HepG2 (cell line): Measurements from ENCODE around the gene GRIN2D. TPM values are rescaled to one million over a fixed set of nuclear protein-coding genes. Genes with fewer than 3 reads are reported as not detected.

Experiments used
- DMTF1 ChIP-seq: sonication (generic); formaldehyde crosslinking; IDR thresholded peaks from 2 replicates; pipeline ENCODE4 v1.4.0; 2020; ENCODE audit warnings: mild to moderate bottlenecking, missing genetic modification reagents
- DNMT1 ChIP-seq: sonication (generic); formaldehyde crosslinking; IDR thresholded peaks from 2 replicates; pipeline ENCODE4 v1.5.1; 2020; ENCODE audit warnings: mild to moderate bottlenecking, missing genetic modification reagents
- MXD1 ChIP-seq: sonication (generic); formaldehyde crosslinking; IDR thresholded peaks from 2 replicates; pipeline ENCODE4 v1.4.0; 2020; ENCODE audit warnings: mild to moderate bottlenecking, missing genetic modification reagents
- MYNN ChIP-seq: sonication (generic); formaldehyde crosslinking; IDR thresholded peaks from 2 replicates; pipeline ENCODE4 v1.4.0; 2020; ENCODE audit warnings: mild to moderate bottlenecking, low read depth, missing genetic modification reagents
- NFRKB ChIP-seq: fragments of 450-650 bp; IDR thresholded peaks from 2 replicates; pipeline ENCODE4 v1.6.1; 2017
- PBX2 ChIP-seq: IDR thresholded peaks from 2 replicates; pipeline ENCODE4 v1.6.1; 2016; ENCODE audit warnings: control low read depth
- PHF21A ChIP-seq: sonication (generic); formaldehyde crosslinking; IDR thresholded peaks from 2 replicates; pipeline ENCODE4 v1.5.0; 2020; ENCODE audit warnings: mild to moderate bottlenecking, missing genetic modification reagents
- PRMT3 ChIP-seq: sonication (generic); formaldehyde crosslinking; IDR thresholded peaks from 2 replicates; pipeline ENCODE4 v1.8.1; 2022; ENCODE audit warnings: low read depth, mild to moderate bottlenecking, moderate library complexity, missing genetic modification reagents, borderline replicate concordance
- SATB2 ChIP-seq: sonication (generic); formaldehyde crosslinking; IDR thresholded peaks from 2 replicates; pipeline ENCODE4 v1.5.0; 2020; ENCODE audit warnings: missing genetic modification reagents
- SETDB1 ChIP-seq: sonication (generic); formaldehyde crosslinking; IDR thresholded peaks from 2 replicates; pipeline ENCODE4 v1.5.1; 2020; ENCODE audit warnings: missing genetic modification reagents, mild to moderate bottlenecking, borderline replicate concordance
- SMAD3 ChIP-seq: sonication (generic); formaldehyde crosslinking; IDR thresholded peaks from 2 replicates; pipeline ENCODE4 v1.4.0; 2020; ENCODE audit warnings: missing genetic modification reagents
- SMYD3 ChIP-seq: sonication (generic); formaldehyde crosslinking; IDR thresholded peaks from 2 replicates; pipeline ENCODE4 v1.8.1; 2023; ENCODE audit warnings: mild to moderate bottlenecking, missing genetic modification reagents
- SP1 ChIP-seq, 2 experiments: fragments of 450-650 bp in 1 of 2; sonication (generic) in 1 of 2; formaldehyde crosslinking in 1 of 2; IDR thresholded peaks; 2 replicates each; pipeline versions ENCODE4 v1.4.0 to v1.6.1; 2016 to 2020; ENCODE audit warnings: missing genetic modification reagents in 1 of 2
- SUZ12 ChIP-seq: fragments of 150-350 bp; IDR thresholded peaks from 2 replicates; pipeline ENCODE4 v1.6.1; 2014; ENCODE audit warnings: low read depth, low read length
- TFAP4 ChIP-seq: sonication (generic); IDR thresholded peaks from 2 replicates; pipeline ENCODE4 v1.6.1; 2016; ENCODE audit warnings: low read depth, borderline replicate concordance
- TFDP1 ChIP-seq: IDR thresholded peaks from 2 replicates; pipeline ENCODE4 v1.6.1; 2016; ENCODE audit warnings: missing compliant biosample characterization, missing genetic modification reagents, borderline replicate concordance
- ZBTB14 ChIP-seq: sonication (generic); formaldehyde crosslinking; IDR thresholded peaks from 2 replicates; pipeline ENCODE4 v1.4.0; 2020; ENCODE audit warnings: missing genetic modification reagents
- ZFX ChIP-seq: sonication (generic); formaldehyde crosslinking; IDR thresholded peaks from 2 replicates; pipeline ENCODE4 v1.4.0; 2020; ENCODE audit warnings: mild to moderate bottlenecking, low read depth, missing genetic modification reagents, moderate library complexity
- ZNF234 ChIP-seq: sonication (generic); formaldehyde crosslinking; conservative IDR thresholded peaks from 2 replicates; pipeline ENCODE4 v1.5.1; 2020; ENCODE audit warnings: mild to moderate bottlenecking, missing genetic modification reagents
- ZNF777 ChIP-seq: sonication (generic); formaldehyde crosslinking; IDR thresholded peaks from 2 replicates; pipeline ENCODE4 v1.4.0; 2020; ENCODE audit warnings: missing genetic modification reagents
- ZNF839 ChIP-seq: sonication (generic); formaldehyde crosslinking; IDR thresholded peaks from 2 replicates; pipeline ENCODE4 v1.4.0; 2020; ENCODE audit warnings: missing genetic modification reagents, mild to moderate bottlenecking, borderline replicate concordance
- polyA plus RNA-seq, 8 experiments: library from polyadenylated mRNA; depleted of rRNA in 3 of 8; stranded (reverse) in 7 of 8; unstranded in 1 of 8; fragments of >200 nt; fragmentation: Illumina TruSeq in 4 of 8; extraction: Trizol in 4 of 8; gene quantifications; 2 replicates each; pipeline versions ENCODE4 v1.2.1 to v1.2.3, GENCODE V29; 2011 to 2016; ENCODE audit warnings: low read depth in 4 of 8, missing spikeins in 1 of 8, mixed read lengths in 1 of 8; ENCODE audit not compliant: insufficient read depth in 1 of 8
- total RNA-seq, 5 experiments: library from RNA; depleted of rRNA; stranded (reverse); fragments of >200 nt; fragmentation: Illumina TruSeq; extraction: Trizol; gene quantifications; 2 replicates each; pipeline ENCODE4 v1.2.3, GENCODE V29; 2016; ENCODE audit warnings: low read depth in 1 of 5

The GRIN2D gene
- total and polyA plus RNA-seq, 2 of the 13 experiments (the other 11 are each of a cell fraction or from before 2014, with no cell fraction given) = 0.02 to 0.13 TPM

- TF ChIP-seq SP1 (IDR thresholded peaks at IDR 0.05) (no peak), SP1 (CRISPR knock-in tag; IDR thresholded peaks at IDR 0.05) (peak; percentile 48; the same call in 1 of the 2 replicates), ZBTB14 (CRISPR knock-in tag) (peak; percentile 97), ZNF777 (CRISPR knock-in tag) (peak; percentile 96), ZFX (peak; percentile 71), SETDB1 (CRISPR knock-in tag) (no peak), SMAD3 (CRISPR knock-in tag) (no peak), PHF21A (no peak), TFDP1 (CRISPR knock-in tag) (peak; percentile 73; the same call in 1 of the 2 replicates), ZNF234 (CRISPR knock-in tag) (no peak), SMYD3 (CRISPR knock-in tag) (no peak), MXD1 (no peak; the same call in 1 of the 2 replicates), PRMT3 (no peak), DNMT1 (CRISPR knock-in tag) (0 out of 2 replicates have a peak, but pooled peaks have one; percentile 45), NFRKB (no peak), MYNN (CRISPR knock-in tag) (no peak), SUZ12 (no peak), ZNF839 (CRISPR knock-in tag) (no peak), PBX2 (CRISPR knock-in tag) (no peak), SATB2 (CRISPR knock-in tag) (no peak), DMTF1 (CRISPR knock-in tag) (no peak), TFAP4 (no peak)
These were observed 5.1 kb downstream of the GRIN2D start (continued) for GRCh38 chr19:48398375-48399235.
